Loucy (cell line): ENCODE data around the gene MYL6.

Experiments used
- CTCF ChIP-seq: fragments of 200-600 bp; sonication (generic); conservative IDR thresholded peaks from 2 replicates; pipeline ENCODE4 v1.5.1; 2014; ENCODE audit warnings: mild to moderate bottlenecking, antibody characterized with exemption, low read length
- EZH2phosphoT487 ChIP-seq: fragments of 200-600 bp; IDR thresholded peaks from 2 replicates; pipeline ENCODE4 v1.6.1; 2018; ENCODE audit warnings: antibody characterized with exemption, mild to moderate bottlenecking, moderate library complexity, borderline replicate concordance

DNA sequence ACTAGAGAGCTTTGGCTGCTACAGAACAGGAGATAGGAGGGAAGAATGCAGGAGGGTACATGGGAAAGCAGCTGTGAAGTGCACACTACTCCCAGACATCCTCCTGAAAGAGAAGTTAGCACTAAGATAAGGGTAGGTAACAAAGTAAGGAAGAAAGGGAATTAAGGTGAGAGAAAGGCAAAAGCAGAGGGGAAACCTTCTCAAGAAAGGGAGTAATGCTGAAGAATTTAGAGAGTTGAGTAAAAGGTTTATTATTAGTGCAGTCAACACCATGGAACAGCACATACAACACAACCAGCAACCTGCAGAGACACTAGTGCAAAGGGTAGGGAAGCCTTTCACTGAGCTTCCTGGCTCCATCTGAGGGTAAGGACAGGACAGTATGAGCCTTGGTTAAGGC lies 46.1 kb downstream of the MYL6 start:
- TF ChIP-seq CTCF (no peak), EZH2phosphoT487 (no peak)
